ENCODE data around the gene PFKFB3. TPM values are rescaled to one million over a fixed set of nuclear protein-coding genes. Genes with fewer than 3 reads are reported as not detected.

PFKFB3 gene
- total and polyA plus RNA-seq, 12 donors = 8.4 to 72.4 (median 29.5) TPM

GRCh38 chr10:6278519-6279120 is 75.9 kb downstream of the PFKFB3 start:
- Histone ChIP-seq H3K27me3 (no peaks in the 10 kb centered on the region), H3K4me3 (no peak overlapping the region), H3K27ac (no peak overlapping the region), H3K9me3 (replicated peaks in 1 of 3) (no peaks in the 10 kb centered on the region), H3K36me3 (replicated peaks in 1 of 2) (no peaks in the 10 kb centered on the region), H3K4me1 (replicated peaks in 1 of 2) (peaks cover 0 to 8% of the 10 kb centered on the region in 2 donors)
- no peak for DNase-seq
- TF ChIP-seq POLR2A (IDR thresholded peaks at IDR 0.05) (no peak), CTCF (IDR thresholded peaks at IDR 0.05) (no peak)
- WGBS, 4 donors = 78 to 81% (median 79%) methylated on average over 9 of the region's 9 CpGs
- intact Hi-C loops (cut with DNase I) = no loop called here

- peaks cover 0 to 8% of the 10 kb centered on the region in 2 donors for H3K4me1 ChIP-seq (replicated peaks in 1 of 2)
- intact Hi-C loops (cut with DNase I) = no loop called here
- TF ChIP-seq CTCF (IDR thresholded peaks at IDR 0.05) = no peak
- TF ChIP-seq POLR2A (IDR thresholded peaks at IDR 0.05) = no peak
- peak overlapping the region in 1 of 5 donors; percentile 66 for H3K27ac ChIP-seq
- WGBS, 4 donors = 65 to 71% (median 67%) methylated on average over 14 to 15 of the region's 15 CpGs
- no peaks in the 10 kb centered on the region for H3K36me3 ChIP-seq (replicated peaks in 1 of 2)
- H3K4me3 ChIP-seq = no peak overlapping the region
- DNase-seq = peak in 6 of 7 donors; percentile 28 to 69 (median 42)
- H3K27me3 ChIP-seq = no peaks in the 10 kb centered on the region
- H3K9me3 ChIP-seq (replicated peaks in 1 of 3) = no peaks in the 10 kb centered on the region
Observed at GRCh38 chr10:6279540-6280267, 77.0 kb downstream of the PFKFB3 start.

GRCh38 chr10:6280291-6280690 is 77.6 kb downstream of the PFKFB3 start:
- no peaks in the 10 kb centered on the region for H3K36me3 ChIP-seq (replicated peaks in 1 of 2)
- WGBS, 4 donors = 72 to 80% (median 74%) methylated on average over 7 to 8 of the region's 8 CpGs

More at GRCh38 chr10:6280291-6280690, 77.6 kb downstream of the PFKFB3 start:
- no peak overlapping the region for H3K4me3 ChIP-seq
- intact Hi-C loops (cut with DNase I) = no loop called here
- peaks cover 0 to 8% of the 10 kb centered on the region in 2 donors for H3K4me1 ChIP-seq (replicated peaks in 1 of 2)
- no peaks in the 10 kb centered on the region for H3K9me3 ChIP-seq (replicated peaks in 1 of 3)
- no peak for TF ChIP-seq CTCF (IDR thresholded peaks at IDR 0.05)
- no peak for TF ChIP-seq POLR2A (IDR thresholded peaks at IDR 0.05)
- H3K27me3 ChIP-seq = no peaks in the 10 kb centered on the region
- peak overlapping the region in 1 of 5 donors; percentile 66 for H3K27ac ChIP-seq
- DNase-seq = no peak

Data from adrenal gland (tissue), 12 donors.